Retina (tissue), 1 donor: Measurements from ENCODE around the gene CXorf38.
"Not testable (repeated sequence)": the region's sequence is repeated elsewhere in the genome, so short reads cannot be mapped to it uniquely, and the experiment has no call there.

Experiments used
- DNase-seq: peaks from one replicate; pipeline ENCODE4 v3.0.0-alpha.2; 2016

CXorf38 gene

GRCh38 chrX:40625294-40625693 lies 22.1 kb downstream of the CXorf38 start:
- DNase-seq, result no peak

DNA sequence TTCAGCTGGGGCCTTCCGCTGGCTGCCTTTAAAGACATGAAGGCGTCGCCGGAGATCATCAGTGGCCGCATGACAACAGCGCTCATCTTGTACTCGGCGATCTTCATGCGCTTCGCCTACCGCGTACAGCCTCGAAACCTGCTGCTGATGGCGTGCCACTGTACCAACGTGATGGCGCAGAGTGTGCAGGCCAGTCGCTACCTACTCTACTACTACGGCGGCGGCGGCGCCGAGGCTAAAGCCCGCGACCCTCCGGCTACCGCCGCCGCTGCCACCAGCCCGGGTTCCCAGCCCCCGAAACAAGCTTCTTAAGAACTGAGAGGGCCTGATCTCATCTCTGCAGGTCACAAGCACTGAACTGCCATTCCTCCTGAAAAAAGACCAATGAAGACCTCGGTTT lies 23.7 kb downstream of the CXorf38 start:
- no peak for DNase-seq

GRCh38 chrX:40623139-40623536 lies 24.2 kb downstream of the CXorf38 start, which contains the start of gene MPC1L:
TSS of gene MPC1L (plus strand) at chrX:40623428. CDS start at chrX:40623566, 138 bp downstream.
- DNase-seq, result no peak

DNA sequence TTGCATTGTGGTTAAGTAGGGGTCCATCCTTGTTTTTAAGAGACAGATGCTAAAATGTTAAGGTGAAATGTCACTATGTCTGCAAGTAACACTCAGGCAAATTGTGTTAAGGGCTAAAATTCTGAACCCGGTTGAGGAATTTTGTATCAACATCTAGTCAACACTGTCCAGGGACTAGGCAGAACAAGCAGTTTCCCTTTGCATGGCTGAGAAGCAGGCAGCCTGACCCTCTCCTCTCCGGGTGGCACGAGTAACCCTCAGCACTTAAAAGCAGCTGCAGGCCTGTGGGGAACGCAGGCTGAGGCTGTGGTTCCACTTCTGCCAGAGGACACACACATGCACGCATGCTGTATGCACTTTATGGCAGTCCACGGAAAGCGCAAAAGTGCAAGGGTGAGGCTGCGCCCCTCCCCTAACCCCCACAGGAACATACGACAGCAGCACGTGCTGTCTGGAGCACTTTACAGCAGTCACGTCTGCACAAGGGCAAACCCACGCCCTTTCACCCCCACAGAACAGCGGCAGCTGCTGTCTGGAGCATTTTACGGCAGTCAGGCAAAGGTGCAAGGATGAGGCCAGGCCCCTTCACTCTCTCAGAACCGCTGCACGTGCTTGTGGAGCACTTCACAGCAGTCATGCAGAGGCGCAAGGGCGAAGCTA lies 24.8 kb downstream of the CXorf38 start:
- peak; percentile 26 for DNase-seq

GRCh38 chrX:40617566-40617965 lies 29.8 kb downstream of the CXorf38 start:
- DNase-seq, result no peak

DNA sequence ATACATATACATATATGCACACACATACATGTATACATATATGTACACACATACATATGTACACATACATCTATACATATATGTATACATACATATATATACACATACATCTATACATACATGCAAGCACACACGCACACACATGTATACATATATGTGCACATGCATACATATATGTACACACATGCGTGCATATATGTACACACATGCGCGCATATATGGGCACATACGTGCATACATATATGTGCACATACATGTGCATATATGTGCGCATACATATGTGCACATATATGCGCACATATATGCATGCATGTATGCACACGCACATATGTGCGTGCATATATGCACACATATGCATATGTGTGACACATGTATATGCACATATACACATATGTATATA lies 31.4 kb downstream of the CXorf38 start:
- DNase-seq, result no peak

DNA sequence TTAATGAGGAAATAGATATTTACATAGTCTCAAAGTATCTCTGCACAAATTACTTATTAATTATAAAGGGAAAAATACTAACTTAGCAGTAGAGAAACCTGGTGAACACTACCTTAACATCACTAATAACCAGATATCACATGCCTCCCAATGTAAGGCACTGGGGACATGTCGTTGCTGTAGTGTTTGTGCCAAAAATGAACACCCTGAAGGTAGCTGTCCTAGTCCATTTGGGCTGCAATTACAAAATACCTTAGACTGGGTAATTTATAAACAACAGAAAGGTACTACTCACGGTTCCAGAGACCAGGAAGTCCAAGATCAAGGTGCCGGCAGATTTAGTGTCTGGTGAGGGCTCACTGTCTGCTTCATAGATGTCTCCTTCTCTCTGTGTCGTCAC lies 34.9 kb downstream of the CXorf38 start:
- no peak for DNase-seq

DNA sequence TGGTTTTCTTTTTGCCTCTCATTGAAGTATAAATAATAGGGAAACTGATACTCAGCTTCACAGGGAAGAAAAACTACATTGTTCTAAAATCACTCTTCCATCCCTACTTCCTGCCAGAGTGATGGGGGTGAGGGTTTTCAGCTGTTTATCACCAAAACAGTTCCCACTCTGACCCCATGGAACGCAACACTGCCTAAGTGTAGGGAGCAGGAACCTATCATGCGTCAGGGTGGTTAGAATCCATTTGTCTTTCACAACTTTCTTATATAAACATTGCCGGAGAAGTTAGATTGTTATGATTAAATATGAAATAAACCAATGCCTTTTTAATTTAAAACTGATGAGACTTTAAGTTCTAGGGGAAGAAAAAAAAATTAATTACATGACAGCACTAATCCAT lies 40.0 kb downstream of the CXorf38 start:
- DNase-seq, result no peak

DNA sequence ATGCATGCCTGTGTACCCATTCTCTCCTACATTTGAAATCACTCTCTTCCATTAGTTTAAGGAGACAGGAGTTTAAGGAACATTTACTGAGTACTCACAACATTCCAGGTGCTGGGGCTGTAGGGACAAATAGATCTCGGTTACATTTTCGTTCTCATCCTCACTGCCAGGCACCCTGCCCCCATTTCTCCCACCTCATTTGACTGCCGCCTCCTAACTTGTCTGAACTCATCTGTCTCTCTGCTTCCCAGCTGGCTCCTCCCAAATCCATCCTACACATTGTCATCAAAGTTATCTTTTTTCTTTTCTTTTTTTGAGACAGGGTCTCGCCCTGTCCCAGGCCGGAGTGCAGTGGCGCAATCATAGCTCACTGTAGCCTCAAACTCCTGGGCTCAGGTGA lies 43.9 kb downstream of the CXorf38 start:
- DNase-seq, result no peak

GRCh38 chrX:40589616-40590321 lies 57.6 kb downstream of the CXorf38 start:
- not testable (repeated sequence) for DNase-seq

DNA sequence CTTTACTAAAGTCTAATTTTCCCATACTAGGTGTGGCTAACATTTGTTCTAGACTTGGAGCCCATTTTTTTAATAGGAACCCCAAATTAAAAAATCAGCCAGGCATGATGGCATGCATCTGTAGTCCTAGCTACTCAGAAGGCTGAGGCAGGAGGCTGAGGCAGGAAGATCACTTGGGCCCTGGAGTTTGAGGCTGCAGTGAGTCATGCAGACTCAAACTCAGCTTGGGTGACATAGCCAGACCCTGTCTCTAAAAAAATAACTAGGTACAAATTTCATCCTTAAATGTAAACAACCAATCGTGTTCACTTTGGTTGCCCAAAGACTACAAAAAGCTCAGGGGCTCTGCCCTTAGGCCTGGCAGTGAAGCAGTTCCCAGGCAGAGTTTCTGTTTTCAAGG lies 59.7 kb downstream of the CXorf38 start:
- not testable (repeated sequence) for DNase-seq

DNA sequence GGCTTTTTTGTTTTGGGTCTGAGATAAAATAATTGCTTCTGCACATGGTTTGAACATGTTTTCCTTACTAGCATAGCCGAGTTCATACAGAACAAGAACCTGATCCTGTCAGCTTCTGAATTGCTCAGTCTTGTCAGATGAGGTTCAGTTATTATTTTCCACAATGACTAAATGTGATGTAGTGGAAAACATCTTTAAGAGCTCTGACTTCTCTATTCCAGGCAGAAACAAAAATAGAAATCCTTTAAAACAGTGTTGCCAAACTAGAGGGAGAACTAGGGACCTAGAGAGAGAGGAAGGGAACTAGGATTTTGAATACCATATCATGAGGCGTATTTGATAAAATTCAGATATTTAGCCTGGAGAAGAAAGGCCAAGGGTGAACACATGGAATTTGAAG lies 64.5 kb downstream of the CXorf38 start:
- no peak for DNase-seq

DNA sequence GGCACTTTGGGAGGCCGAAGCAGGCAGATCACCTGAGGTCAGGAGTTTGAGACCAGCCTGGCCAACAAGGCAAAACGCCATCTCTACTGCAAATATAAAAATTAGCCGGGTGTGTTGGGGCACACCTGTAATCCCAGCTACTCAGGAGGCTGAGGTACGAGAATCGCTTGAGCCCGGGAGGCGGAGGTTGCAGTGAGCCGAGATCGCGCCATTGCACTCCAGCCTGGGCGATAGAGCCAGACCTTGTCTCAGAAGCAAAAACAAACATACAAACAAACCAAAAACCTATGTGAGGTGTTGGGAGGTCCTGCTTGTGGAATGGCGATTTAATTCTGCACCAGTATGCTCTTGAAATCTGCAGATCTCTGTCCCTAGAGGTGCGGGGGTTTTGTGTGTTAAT lies 65.2 kb downstream of the CXorf38 start:
- not testable (repeated sequence) for DNase-seq

DNA sequence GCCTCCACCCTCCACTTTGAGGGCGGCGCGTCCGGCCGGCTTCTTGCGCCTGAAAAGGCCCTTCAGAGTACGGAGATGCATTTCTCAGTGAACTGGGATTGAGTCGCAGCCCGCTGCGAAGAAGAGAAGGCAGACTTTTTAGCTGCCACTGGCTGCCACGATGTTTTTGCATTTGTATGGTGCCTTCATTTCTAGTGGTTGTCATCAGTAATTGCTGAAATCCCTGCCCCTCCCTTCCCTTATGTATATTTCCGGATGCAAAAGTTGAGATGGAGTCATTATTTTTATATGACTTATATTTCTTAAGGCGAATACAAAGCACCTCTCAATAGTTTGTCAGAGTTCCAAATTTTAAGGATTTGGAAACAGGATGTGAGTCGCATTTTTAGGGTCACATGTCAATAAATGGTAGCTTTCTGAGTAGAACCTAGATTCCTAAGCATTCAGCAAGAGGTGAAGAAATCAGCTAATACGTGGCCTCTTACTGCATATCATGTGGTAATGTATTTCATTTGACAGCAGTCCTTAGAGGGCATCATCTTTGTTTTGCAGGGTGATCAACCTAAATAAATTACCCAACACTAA lies 65.9 kb downstream of the CXorf38 start:
- DNase-seq, result no peak

GRCh38 chrX:40580537-40581335 lies 66.6 kb downstream of the CXorf38 start, which contains the start of gene ATP6AP2:
TSS of gene ATP6AP2 (plus strand) at chrX:40580970. CDS start at chrX:40581066, 96 bp downstream.
- DNase-seq, result peak; percentile 94

DNA sequence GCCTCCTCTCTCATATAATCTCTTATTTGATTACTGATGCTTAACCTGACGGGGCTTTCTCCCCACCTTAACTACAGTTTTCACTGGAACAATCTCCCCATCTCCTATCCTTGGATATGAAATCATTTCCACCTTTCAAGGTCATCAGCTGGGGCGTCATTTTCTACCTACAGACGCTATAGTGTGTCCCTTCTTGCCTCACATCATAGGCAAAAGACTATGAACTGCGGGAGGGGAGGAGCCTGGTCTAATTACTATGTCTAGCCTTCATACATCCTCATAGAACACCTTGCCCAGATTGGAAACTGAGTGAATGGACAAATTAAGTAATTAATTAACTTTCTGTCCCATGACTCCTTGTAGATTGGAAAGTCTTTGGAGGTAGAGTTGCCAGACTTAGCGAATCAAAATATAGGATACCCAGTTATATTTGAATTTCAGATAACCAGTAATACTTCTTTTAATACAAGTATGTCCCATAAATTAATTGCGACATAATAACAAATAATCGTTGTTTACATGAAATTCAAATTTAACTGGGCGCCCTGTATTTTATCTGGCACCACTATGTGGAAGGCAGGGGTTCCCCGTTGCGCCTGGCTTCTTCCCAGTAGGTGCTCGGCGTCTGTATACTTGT lies 67.3 kb downstream of the CXorf38 start:
- no peak for DNase-seq

GRCh38 chrX:40579141-40579540 lies 68.2 kb downstream of the CXorf38 start:
- DNase-seq, result no peak

GRCh38 chrX:40578039-40578695 lies 69.2 kb downstream of the CXorf38 start:
- no peak for DNase-seq
